ENCODE data around the gene AFAP1. TPM values are rescaled to one million over a fixed set of nuclear protein-coding genes. Genes with fewer than 3 reads are reported as not detected.

Gene AFAP1
- total RNA-seq, 2 donors from 2014 or later, result 9.6 to 35.3 TPM

DNA sequence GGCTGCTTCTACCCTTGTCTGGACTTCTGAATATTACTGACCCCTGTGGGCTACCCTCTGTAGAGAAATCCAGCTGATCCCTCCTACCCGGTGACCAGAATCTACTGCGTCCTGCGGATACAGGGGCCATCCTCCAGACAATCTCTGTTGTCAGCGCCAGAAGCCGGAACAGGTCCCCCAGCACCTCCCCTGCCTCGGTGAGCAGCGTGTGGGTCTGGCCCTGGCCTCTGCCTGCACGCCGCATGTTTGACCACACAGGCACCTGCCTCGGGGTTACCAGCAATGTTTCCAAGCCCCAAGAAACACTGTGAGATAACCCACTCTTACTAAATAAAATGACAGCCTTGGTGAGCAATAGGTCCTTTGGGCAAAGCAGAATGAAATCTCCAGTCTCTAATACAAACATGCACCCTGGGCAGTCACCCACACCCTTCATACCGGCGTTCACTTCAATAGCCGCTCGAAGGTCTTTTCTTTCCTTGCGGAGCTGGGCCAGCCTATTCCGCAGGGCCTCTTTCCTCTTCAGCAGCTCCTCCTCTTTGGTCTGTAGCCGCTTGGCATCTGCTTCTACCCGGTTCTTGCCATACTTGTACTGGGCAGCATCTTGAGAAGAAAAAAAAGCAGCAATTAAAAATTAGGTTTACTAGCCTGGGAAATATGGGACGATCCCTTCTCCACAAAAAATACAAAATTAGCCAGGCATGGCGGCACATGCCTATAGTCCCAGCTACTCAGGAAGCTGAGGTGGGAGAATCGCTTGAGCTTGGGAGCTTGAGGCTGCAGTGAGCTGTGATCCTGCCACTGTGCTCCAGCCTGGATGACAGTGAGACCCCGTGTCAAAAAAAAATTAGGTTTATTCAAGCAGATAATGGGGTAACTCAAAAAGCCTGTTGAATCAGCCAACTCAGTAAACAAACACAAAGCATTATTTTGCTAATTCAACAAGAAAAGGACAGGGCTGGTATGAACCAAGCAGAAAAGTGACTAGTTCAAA, 165.1 kb downstream of the AFAP1 start:
- intact Hi-C loops (cut with DNase I), result no loop called here
- H3K27me3 ChIP-seq, result no peaks in the 10 kb centered on the region
- peaks cover 0 to 1% of the 10 kb centered on the region in 2 donors for H3K36me3 ChIP-seq (replicated peaks in 1 of 2; ENCODE audit: insufficient read depth in 1 of 2, low read depth in 2 of 2)
- ATAC-seq (no peak), DNase-seq (no peak)
- no peak overlapping the region for H3K4me3 ChIP-seq
- WGBS, 2 donors, result 88 to 93% methylated on average over 22 of the region's 22 CpGs
- no peaks in the 10 kb centered on the region for H3K9me3 ChIP-seq
- no peaks in the 10 kb centered on the region for H3K4me1 ChIP-seq
- TF ChIP-seq, protein P1, sequence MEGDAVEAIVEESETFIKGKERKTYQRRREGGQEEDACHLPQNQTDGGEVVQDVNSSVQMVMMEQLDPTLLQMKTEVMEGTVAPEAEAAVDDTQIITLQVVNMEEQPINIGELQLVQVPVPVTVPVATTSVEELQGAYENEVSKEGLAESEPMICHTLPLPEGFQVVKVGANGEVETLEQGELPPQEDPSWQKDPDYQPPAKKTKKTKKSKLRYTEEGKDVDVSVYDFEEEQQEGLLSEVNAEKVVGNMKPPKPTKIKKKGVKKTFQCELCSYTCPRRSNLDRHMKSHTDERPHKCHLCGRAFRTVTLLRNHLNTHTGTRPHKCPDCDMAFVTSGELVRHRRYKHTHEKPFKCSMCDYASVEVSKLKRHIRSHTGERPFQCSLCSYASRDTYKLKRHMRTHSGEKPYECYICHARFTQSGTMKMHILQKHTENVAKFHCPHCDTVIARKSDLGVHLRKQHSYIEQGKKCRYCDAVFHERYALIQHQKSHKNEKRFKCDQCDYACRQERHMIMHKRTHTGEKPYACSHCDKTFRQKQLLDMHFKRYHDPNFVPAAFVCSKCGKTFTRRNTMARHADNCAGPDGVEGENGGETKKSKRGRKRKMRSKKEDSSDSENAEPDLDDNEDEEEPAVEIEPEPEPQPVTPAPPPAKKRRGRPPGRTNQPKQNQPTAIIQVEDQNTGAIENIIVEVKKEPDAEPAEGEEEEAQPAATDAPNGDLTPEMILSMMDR (IDR thresholded peaks at IDR 0.05), result no peak
- no peak for TF ChIP-seq POLR2A (IDR thresholded peaks at IDR 0.05)
- no peak overlapping the region for H3K27ac ChIP-seq

DNA sequence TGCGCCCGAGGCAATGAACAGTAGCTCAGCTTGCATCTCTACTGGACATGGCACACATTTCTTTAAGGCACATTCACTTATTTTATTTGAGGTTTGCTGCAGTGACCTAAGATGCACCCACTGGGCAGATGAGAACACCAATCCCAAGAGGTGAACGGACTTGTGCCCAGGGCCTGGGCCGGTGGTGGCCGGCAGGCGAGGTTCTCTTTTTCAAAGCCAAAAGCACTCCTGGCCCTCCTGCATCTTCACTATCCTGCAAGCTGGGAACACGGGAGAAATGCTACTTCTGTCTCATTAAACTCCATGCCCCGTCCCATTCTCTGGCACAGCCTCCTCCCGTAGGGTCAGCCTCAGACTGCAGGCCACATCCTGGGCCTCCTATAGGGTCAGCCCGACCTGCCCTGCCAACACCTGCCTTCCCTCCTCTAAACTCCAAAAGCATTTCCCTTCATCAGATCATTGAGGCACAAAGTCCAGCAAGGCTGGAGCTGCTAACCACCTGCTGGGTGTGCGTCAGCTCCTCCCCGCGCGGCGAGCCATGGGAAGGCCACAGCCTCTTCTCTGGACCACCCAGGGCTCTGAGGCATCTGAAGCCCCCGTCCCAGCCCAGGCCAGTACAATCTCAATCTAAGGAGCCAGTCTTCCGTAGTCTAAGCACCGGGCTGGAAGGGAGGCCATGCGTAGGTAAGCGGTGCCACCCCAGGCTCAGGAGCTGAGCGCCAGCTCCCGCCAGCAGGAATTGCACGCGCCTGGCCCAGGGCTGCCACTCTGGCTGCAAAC, 166.1 kb downstream of the AFAP1 start:
- no peaks in the 10 kb centered on the region for H3K9me3 ChIP-seq
- 91 to 92% methylated on average over 22 to 24 of the region's 24 CpGs for WGBS, 2 donors
- H3K4me1 ChIP-seq, result no peaks in the 10 kb centered on the region
- TF ChIP-seq POLR2A (IDR thresholded peaks at IDR 0.05), result no peak
- TF ChIP-seq, protein P1 (IDR thresholded peaks at IDR 0.05), result no peak
- no peak for DNase-seq
- peaks cover 0 to 1% of the 10 kb centered on the region in 2 donors for H3K36me3 ChIP-seq (replicated peaks in 1 of 2; ENCODE audit: insufficient read depth in 1 of 2, low read depth in 2 of 2)
- H3K27me3 ChIP-seq, result no peaks in the 10 kb centered on the region
- H3K27ac ChIP-seq, result no peak overlapping the region
- no peak for ATAC-seq
- H3K4me3 ChIP-seq, result no peak overlapping the region
- intact Hi-C loops (cut with DNase I), result no loop called here

DNA sequence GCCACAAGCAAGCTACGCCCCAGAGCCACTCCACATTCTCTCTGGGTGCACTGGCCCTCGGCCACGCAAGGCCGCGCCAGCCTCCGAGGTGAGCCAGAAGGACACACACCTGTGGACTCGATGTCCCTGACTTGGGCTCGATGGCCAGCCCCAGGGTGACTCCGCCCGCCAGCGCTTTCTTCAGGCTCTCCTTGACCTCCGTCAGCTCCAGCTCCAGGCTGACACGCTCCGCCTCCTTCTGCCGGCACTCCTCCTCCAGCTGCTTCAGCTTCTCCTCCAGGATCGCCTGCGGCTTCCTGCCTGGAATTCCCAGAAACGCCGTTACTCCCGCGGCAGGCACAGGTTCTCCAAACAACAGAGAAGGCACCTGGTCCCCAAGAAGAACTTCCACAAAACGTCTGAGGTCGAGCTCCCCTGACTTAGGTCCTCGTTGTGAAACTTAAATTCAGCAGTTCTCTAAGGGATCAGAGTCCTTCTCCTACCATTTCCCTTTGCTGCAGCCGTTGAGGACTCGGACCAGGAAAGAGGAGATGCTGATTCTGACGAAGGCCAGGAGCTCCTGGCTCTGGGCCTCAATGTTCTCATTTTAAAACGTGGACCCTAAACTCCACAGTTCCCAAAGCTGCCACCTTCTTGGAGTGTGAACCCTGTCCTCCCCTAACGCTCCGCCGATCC, 166.8 kb downstream of the AFAP1 start:
- H3K4me1 ChIP-seq, result no peaks in the 10 kb centered on the region
- no peak overlapping the region for H3K4me3 ChIP-seq
- intact Hi-C loops (cut with DNase I), result no loop called here
- H3K27ac ChIP-seq, result no peak overlapping the region
- peak; percentile 45 for ATAC-seq
- WGBS, 2 donors, result 75 to 83% methylated on average over 31 of the region's 31 CpGs
- peaks cover 0 to 1% of the 10 kb centered on the region in 2 donors for H3K36me3 ChIP-seq (replicated peaks in 1 of 2; ENCODE audit: insufficient read depth in 1 of 2, low read depth in 2 of 2)
- DNase-seq, result peak in 2 of 4 donors; percentile 30 to 36
- H3K9me3 ChIP-seq, result no peaks in the 10 kb centered on the region
- no peak for TF ChIP-seq POLR2A (IDR thresholded peaks at IDR 0.05)
- TF ChIP-seq, protein P1 (IDR thresholded peaks at IDR 0.05), result no peak
- H3K27me3 ChIP-seq, result no peaks in the 10 kb centered on the region

DNA sequence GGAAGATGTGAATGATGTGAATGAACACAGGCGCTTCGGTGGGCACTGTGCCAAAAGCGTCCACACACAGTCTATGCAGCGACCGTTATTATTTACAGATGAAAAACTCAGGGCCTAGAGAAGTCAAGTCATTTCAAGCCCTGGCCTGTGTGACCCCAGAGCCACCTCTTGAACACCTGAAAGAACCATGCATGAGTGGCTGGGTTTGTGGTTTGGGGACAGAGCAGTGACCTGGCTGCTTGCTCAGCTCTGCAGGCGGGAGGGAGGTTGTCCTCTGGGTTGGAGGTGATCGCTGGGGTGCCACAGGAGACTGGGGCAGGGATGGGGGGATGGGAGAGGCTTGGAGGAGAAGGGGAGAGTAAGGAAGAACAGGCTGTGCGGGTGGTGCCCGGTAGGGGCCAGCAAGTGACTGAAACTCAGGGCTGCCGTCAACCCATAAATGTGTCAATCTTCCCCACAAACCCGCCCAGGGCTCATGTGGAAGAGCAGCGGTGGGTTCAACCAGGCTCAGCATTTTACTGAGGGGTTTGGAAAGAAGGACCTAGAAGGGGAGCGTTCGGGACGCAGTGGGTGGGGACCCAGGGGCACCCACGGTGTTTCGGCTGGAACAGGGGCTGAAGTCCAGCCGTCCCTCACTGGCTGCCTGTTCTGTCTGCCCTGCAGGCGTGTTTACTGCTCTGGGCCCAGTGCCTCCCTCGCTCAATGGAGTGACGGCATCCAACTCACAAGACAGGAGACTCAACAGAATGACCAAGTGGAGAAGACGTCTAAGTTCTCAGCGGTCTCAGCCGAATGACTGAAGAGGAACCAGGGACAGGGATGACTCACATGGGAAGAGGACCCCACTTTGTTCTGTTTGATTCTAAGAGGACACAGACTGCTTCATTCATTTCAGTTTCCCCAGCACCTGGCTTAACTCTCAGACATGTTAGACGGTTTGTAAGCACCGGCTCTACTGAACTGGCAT, 167.8 kb downstream of the AFAP1 start:
- intact Hi-C loops (cut with DNase I), result no loop called here
- ATAC-seq, result no peak
- Histone ChIP-seq H3K9me3 (no peaks in the 10 kb centered on the region), H3K4me1 (no peaks in the 10 kb centered on the region), H3K4me3 (no peak overlapping the region), H3K27ac (no peak overlapping the region), H3K27me3 (no peaks in the 10 kb centered on the region), H3K36me3 (replicated peaks in 1 of 2; ENCODE audit: insufficient read depth in 1 of 2, low read depth in 2 of 2) (peaks cover 0 to 1% of the 10 kb centered on the region in 2 donors)
- WGBS, 2 donors, result 74 to 82% methylated on average over 23 to 26 of the region's 26 CpGs
- no peak for TF ChIP-seq POLR2A (IDR thresholded peaks at IDR 0.05)
- TF ChIP-seq, protein P1 (IDR thresholded peaks at IDR 0.05), result no peak
- no peak for DNase-seq
